Activated CD4-positive, CD25-positive, alpha-beta regulatory T cell treated with anti-CD3 and anti-CD28 coated beads, Interleukin-2, amount 50 U/mL, for 72 hours (primary cell): ENCODE results near the gene CD3D.
A peak's percentile ranks its signal among the peaks of the same experiment; 100 is the strongest.

Experiments
- DNase-seq: peaks from one replicate; pipeline ENCODE4 v3.0.0; 2021

CD3D gene

GRCh38 chr11:118342503-118343161, at the start of gene CD3D:
CD3D (minus strand) TSS chr11:118342705; CDS start chr11:118342607, 98 bp downstream.
- peak; percentile 53 for DNase-seq

GRCh38 chr11:118383657-118384056, 41.2 kb upstream of the CD3D start:
- DNase-seq = no peak

GRCh38 chr11:118382954-118383353, 40.4 kb upstream of the CD3D start:
- DNase-seq = no peak

GRCh38 chr11:118380571-118380970, 38.1 kb upstream of the CD3D start:
- no peak for DNase-seq

GRCh38 chr11:118379497-118379896, 37.0 kb upstream of the CD3D start:
- DNase-seq = no peak

- no peak for DNase-seq
Observed at GRCh38 chr11:118375978-118376377, 33.5 kb upstream of the CD3D start.

GRCh38 chr11:118374729-118375128, 32.2 kb upstream of the CD3D start:
- no peak for DNase-seq

- DNase-seq = no peak
Observed at GRCh38 chr11:118373871-118374270, 31.4 kb upstream of the CD3D start.

- DNase-seq = no peak
Observed at GRCh38 chr11:118373263-118373662, 30.8 kb upstream of the CD3D start.

GRCh38 chr11:118370774-118371173, 28.3 kb upstream of the CD3D start:
- DNase-seq = no peak

GRCh38 chr11:118366287-118366686, 23.8 kb upstream of the CD3D start:
- DNase-seq = no peak

- DNase-seq = no peak
Observed at GRCh38 chr11:118364956-118365615, 22.6 kb upstream of the CD3D start.

GRCh38 chr11:118359295-118359958, 16.9 kb upstream of the CD3D start, which contains the start of gene UBE4A:
UBE4A (plus strand) TSS chr11:118359600; CDS start chr11:118365081, 5,481 bp downstream.
- DNase-seq = peak; percentile 98

GRCh38 chr11:118358071-118358470, 15.6 kb upstream of the CD3D start:
- DNase-seq = no peak

GRCh38 chr11:118353084-118353710, 10.7 kb upstream of the CD3D start:
- DNase-seq = no peak

GRCh38 chr11:118349475-118349874, 7.0 kb upstream of the CD3D start:
- DNase-seq = no peak

GRCh38 chr11:118343981-118344515, 1.5 kb upstream of the CD3D start, which contains the start of gene CD3G:
CD3G (plus strand) TSS chr11:118344344; CDS start chr11:118344424, 80 bp downstream.
- peak; percentile 64 for DNase-seq

GRCh38 chr11:118343248-118343647, 743 bp upstream of the CD3D start:
- no peak for DNase-seq

GRCh38 chr11:118341815-118342489, 553 bp downstream of the CD3D start:
- no peak for DNase-seq

- DNase-seq = no peak
Observed at GRCh38 chr11:118341261-118341660, 1.2 kb downstream of the CD3D start.

- DNase-seq = no peak
Observed at GRCh38 chr11:118340449-118340848, 2.1 kb downstream of the CD3D start.

- no peak for DNase-seq
Observed at GRCh38 chr11:118339281-118339961, 3.1 kb downstream of the CD3D start.
